ENCODE measurements around the gene PMP22.

DNA sequence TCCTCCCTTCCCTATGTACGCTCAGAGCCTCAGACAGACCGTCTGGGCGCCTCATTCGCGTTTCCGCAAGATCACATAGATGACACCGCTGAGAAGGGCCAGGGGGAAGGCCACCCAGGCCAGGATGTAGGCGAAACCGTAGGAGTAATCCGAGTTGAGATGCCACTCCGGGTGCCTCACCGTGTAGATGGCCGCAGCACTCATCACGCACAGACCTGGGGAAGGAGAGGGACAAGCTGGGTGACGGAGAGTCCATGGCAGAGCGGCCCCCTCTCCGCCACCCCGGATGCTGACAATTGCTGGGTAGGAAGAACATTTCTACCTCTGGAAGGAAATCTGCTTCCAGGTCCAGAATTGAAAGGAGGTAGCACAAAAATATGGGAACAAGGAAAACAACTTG, 34.3 kb downstream of the PMP22 start:
- TF ChIP-seq, protein P1, sequence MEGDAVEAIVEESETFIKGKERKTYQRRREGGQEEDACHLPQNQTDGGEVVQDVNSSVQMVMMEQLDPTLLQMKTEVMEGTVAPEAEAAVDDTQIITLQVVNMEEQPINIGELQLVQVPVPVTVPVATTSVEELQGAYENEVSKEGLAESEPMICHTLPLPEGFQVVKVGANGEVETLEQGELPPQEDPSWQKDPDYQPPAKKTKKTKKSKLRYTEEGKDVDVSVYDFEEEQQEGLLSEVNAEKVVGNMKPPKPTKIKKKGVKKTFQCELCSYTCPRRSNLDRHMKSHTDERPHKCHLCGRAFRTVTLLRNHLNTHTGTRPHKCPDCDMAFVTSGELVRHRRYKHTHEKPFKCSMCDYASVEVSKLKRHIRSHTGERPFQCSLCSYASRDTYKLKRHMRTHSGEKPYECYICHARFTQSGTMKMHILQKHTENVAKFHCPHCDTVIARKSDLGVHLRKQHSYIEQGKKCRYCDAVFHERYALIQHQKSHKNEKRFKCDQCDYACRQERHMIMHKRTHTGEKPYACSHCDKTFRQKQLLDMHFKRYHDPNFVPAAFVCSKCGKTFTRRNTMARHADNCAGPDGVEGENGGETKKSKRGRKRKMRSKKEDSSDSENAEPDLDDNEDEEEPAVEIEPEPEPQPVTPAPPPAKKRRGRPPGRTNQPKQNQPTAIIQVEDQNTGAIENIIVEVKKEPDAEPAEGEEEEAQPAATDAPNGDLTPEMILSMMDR (IDR thresholded peaks at IDR 0.05; ENCODE audit: poor library complexity, severe bottlenecking): no peak
- TF ChIP-seq RAD21 (conservative IDR thresholded peaks at IDR 0.05): no peak
- no peak for TF ChIP-seq POLR2AphosphoS5 (IDR thresholded peaks at IDR 0.05)
- TF ChIP-seq, protein P2, sequence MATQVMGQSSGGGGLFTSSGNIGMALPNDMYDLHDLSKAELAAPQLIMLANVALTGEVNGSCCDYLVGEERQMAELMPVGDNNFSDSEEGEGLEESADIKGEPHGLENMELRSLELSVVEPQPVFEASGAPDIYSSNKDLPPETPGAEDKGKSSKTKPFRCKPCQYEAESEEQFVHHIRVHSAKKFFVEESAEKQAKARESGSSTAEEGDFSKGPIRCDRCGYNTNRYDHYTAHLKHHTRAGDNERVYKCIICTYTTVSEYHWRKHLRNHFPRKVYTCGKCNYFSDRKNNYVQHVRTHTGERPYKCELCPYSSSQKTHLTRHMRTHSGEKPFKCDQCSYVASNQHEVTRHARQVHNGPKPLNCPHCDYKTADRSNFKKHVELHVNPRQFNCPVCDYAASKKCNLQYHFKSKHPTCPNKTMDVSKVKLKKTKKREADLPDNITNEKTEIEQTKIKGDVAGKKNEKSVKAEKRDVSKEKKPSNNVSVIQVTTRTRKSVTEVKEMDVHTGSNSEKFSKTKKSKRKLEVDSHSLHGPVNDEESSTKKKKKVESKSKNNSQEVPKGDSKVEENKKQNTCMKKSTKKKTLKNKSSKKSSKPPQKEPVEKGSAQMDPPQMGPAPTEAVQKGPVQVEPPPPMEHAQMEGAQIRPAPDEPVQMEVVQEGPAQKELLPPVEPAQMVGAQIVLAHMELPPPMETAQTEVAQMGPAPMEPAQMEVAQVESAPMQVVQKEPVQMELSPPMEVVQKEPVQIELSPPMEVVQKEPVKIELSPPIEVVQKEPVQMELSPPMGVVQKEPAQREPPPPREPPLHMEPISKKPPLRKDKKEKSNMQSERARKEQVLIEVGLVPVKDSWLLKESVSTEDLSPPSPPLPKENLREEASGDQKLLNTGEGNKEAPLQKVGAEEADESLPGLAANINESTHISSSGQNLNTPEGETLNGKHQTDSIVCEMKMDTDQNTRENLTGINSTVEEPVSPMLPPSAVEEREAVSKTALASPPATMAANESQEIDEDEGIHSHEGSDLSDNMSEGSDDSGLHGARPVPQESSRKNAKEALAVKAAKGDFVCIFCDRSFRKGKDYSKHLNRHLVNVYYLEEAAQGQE (IDR thresholded peaks at IDR 0.05; ENCODE audit: borderline replicate concordance): no peak
- TF ChIP-seq TAF1 (IDR thresholded peaks at IDR 0.05; ENCODE audit: low read depth): no peak
- no peak for TF ChIP-seq EZH2 (IDR thresholded peaks at IDR 0.05; ENCODE audit: borderline replicate concordance, insufficient read depth, low read length, poor library complexity, severe bottlenecking)
- no peak for TF ChIP-seq EP300 (conservative IDR thresholded peaks at IDR 0.05; ENCODE audit: poor library complexity, severe bottlenecking)
